Hindlimb muscle (tissue), 1 donor: ENCODE results near the gene SLC22A14. TPM values are rescaled to one million over a fixed set of nuclear protein-coding genes. Genes with fewer than 3 reads are reported as not detected.

Experiments
- DNase-seq: peaks from one replicate; pipeline ENCODE4 v3.0.0-alpha.2; 2013
- polyA plus RNA-seq: library from polyadenylated mRNA; unstranded; fragments of 120-200 nt; gene quantifications from one replicate; pipeline ENCODE4 v1.2.1, GENCODE V29; 2013; ENCODE audit not compliant: insufficient read length

Gene SLC22A14
- polyA plus RNA-seq, 1 donor, result 0.23 TPM

DNA sequence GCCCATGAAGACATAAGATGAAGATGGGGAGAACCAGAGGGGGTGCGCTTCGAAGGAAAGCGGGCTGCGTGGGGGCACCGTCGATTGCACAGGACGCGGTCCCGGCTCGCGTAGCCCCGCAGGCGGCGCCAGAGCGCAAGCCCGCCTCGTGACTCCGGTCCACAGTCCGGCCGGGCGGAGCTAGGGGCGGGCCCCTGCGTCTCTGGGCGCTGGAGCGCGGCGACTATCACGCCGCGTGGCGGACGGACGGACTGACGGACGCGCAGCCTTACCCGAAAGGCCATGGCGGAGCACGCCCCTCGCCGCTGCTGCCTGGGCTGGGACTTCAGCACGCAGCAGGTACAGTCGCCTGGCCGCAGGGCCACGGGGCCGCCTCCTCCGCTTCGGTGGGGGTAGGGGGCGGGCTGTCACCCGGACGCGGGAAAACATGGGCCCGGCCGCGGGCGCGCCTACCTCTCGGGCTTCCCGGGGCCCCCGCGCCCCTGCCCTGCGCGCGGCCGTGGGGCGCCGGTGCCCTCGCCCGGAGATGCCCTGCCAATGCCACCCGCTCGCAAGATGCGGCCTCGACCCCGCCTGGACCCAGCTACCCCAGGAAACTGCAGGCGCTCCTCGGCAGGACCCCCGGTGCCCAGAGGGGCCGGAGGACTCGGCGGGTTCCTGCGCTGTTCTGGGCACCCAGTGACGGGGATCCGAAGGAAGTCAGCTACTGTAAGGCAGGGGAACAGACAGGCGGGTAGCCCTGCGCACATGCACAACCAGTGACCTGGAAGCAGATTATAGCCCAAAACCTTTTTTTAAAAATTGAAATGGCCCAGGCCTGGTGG lies 64.7 kb downstream of the SLC22A14 start, which contains the start of gene XYLB:
Gene XYLB, plus strand, starts transcription at position 199 of the 824 bp plus-strand sequence. Its CDS starts 84 bp downstream, at position 283.
- DNase-seq, result peak; percentile 88

DNA sequence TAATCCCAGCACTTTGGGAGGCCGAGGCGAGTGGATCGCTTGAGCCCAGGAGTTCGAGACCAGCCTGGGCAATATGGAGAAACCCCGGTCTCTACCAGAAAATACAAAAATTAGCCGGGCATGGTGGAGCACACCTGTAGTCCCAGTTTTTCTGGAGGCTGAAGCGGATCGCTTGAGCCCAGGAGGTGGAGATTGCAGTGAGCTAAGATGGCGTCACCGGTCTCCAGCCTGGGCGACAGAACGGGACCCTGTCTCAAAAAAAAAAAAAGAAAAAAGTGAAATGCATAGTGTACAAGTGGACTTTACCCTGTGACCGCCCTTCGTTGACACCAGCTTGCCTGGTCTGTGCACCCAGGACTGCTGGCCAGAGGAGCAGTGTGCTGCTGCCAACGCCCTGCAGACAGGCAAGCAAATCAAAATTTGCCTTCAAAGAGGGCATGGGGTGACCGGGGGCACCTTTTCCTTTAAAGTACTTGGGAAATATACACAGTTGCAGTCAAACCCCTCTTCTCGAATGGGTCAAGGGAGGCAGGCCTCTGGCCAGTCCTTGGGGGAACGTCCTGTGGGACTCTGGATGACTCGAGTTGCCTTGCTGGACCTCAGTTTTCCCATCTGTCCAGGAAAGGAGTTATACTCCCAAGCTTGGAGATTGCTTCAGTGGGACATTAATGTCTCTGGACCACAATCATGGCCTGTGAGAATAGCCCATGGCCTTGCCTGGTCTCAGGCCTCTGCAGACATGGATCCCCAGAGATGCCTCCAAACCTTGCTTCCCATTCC lies 65.5 kb downstream of the SLC22A14 start:
- DNase-seq, result no peak

DNA sequence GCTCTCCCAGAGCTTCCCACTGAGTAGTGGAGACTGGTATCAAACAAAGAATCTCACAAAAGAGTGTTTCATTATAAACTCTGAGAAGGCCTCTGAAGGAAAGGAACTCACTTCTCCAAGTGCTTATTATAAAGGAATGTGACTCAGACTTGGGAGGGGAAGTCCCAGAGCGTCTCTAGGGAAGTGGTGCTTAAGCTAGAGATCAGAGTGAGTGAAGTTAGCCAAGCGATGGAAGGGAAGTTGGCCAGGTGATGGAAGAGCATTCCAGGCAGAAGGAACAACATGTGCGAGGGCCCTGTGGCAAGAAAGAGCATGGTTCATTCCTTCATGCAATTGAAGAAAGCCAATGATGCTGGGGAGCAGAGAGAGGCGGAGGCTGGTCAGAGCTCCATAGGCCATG lies 66.8 kb downstream of the SLC22A14 start:
- DNase-seq, result no peak

DNA sequence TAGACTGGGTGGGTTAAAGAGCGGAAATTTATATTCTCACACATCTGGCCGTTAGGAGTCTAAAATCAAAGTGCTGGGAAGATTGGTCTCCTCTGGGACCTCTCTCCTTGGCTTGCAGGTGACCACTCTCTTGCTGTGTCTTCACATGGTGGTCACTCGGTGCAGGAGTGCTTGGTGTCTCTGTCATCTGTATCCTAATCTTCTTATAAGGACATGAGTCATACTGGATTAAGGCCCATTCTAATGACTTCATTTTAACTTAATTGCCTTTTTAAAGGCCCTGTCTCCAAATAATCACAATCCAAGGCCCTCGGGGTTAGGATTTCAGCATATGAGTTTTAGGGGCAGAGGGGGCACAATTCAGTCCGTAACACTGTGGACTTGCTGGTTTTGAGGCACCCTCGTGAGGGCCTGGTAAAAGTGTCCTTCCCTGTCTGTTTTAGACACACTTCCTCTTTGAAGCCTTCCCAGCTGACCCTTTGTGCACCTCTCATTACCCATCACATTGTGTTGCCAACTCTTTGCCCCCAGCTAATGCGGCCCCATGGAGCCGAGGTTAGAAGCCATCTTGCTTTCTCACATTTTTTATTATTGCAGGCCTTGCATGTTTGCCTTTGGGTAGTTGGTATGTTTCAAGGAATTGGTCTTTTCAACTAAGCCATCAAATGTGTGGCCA lies 67.7 kb downstream of the SLC22A14 start:
- DNase-seq, result no peak

DNA sequence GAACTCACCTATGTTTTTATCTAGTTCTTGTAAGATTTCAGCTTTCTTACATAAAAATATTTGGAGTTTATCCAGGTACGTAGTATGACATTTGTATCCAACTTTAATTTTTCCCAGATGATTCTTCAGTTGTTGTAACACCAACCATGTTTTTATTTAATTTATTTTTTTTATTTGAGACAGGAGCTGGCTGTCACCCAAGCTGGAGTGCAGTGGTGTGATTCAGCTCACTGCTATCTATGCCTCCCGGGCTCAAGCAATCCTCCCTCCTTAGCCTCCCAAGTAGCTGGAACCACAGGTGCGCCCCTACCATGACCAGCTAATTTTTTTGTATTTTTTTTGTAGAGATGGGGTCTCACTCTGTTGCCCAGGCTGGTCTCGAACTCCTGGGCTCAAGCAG lies 71.1 kb downstream of the SLC22A14 start:
- DNase-seq, result no peak

- DNase-seq, result no peak
Observed at GRCh38 chr3:38354588-38355330, 72.7 kb downstream of the SLC22A14 start.

GRCh38 chr3:38359038-38359437 lies 76.9 kb downstream of the SLC22A14 start:
- DNase-seq, result no peak

DNA sequence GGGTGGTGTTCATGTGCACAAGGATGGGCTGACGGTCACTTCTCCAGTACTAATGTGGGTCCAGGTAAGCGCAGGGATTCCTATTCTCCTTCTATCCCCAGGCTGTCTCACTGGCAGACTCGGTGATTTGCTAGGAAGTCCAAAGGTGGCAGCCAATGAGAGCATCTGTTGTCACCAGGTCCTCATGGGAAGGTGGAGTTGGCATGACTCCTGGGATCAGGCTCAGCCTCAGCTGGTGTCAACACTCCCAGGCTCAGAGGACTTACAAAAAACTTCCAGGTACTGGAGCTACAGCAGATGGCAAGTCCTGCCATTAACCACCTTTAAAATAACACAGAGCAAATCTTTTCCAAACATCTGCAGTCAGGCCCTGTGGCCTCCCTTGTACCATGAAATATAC lies 78.3 kb downstream of the SLC22A14 start:
- no peak for DNase-seq

- DNase-seq, result no peak
Observed at GRCh38 chr3:38361496-38361895, 79.4 kb downstream of the SLC22A14 start.

DNA sequence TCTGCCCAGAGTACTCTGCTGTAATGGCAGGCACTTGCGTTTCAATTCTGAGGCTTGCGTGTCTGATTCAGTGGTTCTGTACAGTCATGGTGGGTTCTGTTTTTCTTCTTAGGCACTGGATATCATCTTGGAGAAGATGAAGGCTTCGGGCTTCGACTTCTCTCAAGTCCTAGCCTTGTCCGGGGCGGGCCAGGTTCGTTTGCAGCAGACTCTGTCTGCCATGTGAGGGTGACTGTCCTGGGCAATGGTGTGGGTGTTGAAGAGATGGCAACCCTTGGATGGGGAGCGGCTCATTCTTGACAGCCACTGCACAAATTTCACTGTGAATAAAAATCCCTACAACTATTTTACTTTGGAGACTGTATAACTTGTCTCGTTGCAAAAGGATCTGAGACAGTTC lies 80.7 kb downstream of the SLC22A14 start:
- no peak for DNase-seq

GRCh38 chr3:38364721-38365400 lies 82.8 kb downstream of the SLC22A14 start:
- DNase-seq, result no peak

- no peak for DNase-seq
Observed at GRCh38 chr3:38365469-38366062, 83.5 kb downstream of the SLC22A14 start.

DNA sequence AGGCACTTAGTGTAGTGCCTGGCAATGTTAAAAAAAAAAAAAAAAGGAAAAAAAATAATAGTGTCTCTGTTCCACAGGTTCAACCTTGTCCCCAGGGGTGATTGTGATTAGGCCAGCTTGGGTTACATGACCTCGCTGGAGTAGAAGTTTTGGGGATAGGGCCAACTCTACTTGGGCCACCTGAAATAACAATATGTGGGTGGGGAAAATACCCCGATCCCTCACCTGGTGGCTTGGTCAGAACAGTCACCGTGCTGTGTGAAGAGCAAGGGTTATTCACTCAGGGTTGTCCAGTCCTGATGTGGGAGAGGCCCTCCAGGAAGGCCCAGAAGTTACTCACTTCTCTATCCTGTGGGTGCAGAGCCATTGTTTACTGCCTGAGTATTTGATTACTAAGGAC lies 84.0 kb downstream of the SLC22A14 start:
- DNase-seq, result no peak

DNA sequence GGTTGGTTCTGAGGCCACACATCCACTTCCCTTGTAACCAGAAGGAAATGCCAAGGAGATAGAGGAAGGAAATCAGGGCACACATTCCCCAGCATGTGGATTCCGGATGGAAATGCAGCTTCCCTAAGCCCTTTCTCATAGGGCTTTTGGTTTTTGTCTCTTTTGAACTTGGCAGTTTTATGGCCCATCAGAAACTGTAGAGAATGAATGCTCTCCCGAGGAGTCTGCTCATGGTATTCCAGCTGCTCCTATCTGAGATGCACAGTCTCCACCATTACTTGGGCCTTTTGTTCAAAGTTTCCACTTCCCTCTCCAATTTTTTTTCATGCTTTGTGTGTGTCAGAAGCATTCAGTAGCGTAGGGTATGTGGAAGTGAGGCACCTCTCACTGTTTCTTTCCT lies 85.7 kb downstream of the SLC22A14 start:
- no peak for DNase-seq

Other genes starting within 250 kb of the SLC22A14 start
- gene DLEC1, start 243.1 kb upstream of the SLC22A14 start, polyA plus RNA-seq, result 0.28 TPM
- 34.6 TPM for gene ACAA1, start 145.2 kb upstream of the SLC22A14 start, polyA plus RNA-seq
- 18.2 TPM for gene MYD88, start 143.6 kb upstream of the SLC22A14 start, polyA plus RNA-seq
- 33.6 TPM for gene OXSR1, start 116.8 kb upstream of the SLC22A14 start, polyA plus RNA-seq
- 0.18 TPM for gene SLC22A13, start 16.5 kb upstream of the SLC22A14 start, polyA plus RNA-seq
- gene XYLB, start 64.5 kb downstream of the SLC22A14 start, polyA plus RNA-seq, result 3.9 TPM
- gene ACVR2B, start 171.6 kb downstream of the SLC22A14 start, polyA plus RNA-seq, result 15.8 TPM
- 17.4 TPM for gene EXOG, start 214.0 kb downstream of the SLC22A14 start, polyA plus RNA-seq